NCI-H510A (cell line): ENCODE results near the gene CALCR.

Experiments
- DNase-seq: peaks from one replicate; lab custom pipeline; 2025; lab: John Stamatoyannopoulos, UW

The CALCR gene

GRCh38 chr7:93447509-93447908 is 127.0 kb downstream of the CALCR start:
- DNase-seq, result no peak

- DNase-seq, result no peak
Observed at GRCh38 chr7:93442478-93443224, 131.9 kb downstream of the CALCR start.

GRCh38 chr7:93435791-93436190 is 138.7 kb downstream of the CALCR start:
- no peak for DNase-seq

GRCh38 chr7:93432130-93432529 is 142.4 kb downstream of the CALCR start:
- no peak for DNase-seq

GRCh38 chr7:93430917-93431588 is 143.5 kb downstream of the CALCR start:
- DNase-seq, result no peak

DNA sequence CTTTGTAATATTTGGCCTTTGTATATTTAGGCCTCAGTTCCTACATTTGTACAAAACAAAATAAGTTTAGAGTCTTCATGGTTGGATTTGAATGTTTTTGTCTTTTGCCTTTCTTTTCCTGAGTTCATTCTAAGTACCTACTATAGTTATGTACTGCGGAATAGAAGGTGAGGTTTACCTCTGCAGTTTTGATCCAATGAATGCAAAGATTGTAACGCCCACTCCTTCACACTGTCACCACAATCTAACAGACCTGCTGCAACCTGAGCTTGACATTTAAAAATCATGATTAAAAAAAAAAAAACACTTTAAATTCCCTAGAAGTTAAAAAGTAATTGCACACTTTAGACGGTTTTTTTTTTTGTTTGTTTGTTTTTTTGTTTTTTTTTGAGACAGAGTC is 145.0 kb downstream of the CALCR start:
- DNase-seq, result no peak

DNA sequence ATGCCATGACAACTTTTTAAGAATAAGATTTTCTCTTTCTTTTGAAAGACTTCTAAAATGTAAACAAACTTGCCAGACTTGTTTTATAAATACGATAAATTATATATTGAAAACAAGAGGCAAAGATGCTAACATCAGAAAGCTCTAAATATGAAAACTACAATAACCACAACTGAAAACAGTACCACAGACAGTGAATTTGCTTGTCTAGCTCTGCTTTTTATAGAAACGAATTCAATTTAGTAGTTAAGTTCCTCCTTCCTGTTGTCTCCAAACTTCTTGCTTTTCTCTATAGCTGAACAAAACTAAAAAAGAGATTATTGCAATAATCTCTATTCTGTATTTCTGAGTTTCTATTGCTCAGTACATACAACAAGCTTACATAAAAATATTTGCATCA is 147.4 kb downstream of the CALCR start:
- DNase-seq, result no peak

GRCh38 chr7:93426155-93426696 is 148.3 kb downstream of the CALCR start:
- DNase-seq, result no peak

DNA sequence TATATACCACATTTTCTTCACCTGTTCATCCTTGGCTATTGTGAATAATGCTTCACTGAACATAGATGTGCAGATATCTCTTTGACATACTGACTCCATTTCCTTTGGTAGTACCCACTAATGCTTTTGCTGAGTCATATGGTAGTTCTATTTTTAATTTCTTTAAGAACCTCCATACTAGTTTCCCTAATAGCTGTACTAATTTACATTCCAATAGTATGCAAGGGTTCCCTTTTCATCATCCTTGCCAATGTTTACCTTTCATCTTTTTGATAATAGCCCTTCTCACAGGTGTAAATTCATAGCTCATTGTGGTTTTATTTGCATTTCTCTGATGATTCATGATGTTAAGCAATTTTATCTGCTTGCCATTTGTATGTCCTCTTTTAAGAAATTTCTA is 159.9 kb downstream of the CALCR start:
- no peak for DNase-seq

GRCh38 chr7:93409324-93409723 is 165.2 kb downstream of the CALCR start:
- DNase-seq, result no peak

DNA sequence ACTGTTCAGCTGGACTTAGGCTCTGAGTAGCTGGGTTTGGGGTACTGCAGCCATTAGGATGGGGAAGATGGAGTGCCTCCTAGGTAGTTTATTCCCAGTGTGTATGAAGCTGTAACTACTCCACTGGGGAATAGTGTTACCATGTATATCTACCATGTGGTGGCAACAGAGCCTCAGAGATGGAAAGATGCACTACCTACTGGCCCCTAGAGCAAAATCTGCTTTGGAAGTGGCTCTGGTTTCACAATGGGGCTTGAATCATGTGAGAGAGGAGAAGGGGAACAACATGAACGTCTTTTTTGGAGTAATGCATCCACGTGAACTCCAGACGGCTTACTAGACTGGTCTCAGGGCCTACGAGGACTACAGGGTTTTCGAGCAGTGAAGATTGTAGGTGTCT is 167.3 kb downstream of the CALCR start:
- no peak for DNase-seq

- no peak for DNase-seq
Observed at GRCh38 chr7:93402944-93403343, 171.6 kb downstream of the CALCR start.

DNA sequence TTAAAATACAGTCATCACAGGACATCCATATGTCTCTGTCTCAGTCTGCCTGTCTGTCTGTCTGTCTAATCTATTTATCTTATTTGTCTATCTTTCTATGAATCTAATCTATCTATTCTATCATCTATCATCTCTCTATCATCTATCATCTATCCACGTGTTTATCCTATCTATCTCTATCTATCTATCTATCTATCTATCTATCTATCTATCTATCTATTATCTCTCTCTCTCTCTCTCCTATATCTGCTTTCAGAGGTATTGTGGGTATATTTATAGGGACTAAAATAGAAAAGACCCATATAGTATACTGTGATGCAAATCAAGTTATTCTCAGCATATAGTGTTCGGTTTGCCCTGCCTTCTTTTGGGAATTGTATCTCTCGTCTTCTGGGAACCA is 174.9 kb downstream of the CALCR start:
- DNase-seq, result no peak

GRCh38 chr7:93392984-93393383 is 181.5 kb downstream of the CALCR start:
- DNase-seq, result no peak

DNA sequence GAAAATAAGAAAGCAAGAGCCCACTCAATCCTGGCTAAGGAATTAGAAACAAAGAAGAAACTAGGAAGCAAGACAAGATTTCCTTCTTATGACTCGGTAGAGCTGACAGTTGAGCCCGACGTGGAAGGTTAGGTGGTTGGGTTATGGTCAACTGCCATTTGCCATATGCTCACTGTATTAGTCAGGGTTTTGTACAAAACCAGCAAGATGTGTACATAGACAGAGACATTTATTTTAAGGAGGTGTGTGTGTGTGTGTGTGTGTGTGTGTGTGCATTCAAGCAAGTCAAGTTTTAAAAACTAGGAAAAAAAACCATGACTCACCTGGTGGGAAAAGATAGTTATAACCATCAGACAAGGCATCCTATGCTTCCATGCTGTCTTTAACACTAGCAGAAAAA is 183.9 kb downstream of the CALCR start:
- no peak for DNase-seq

GRCh38 chr7:93382362-93382761 is 192.2 kb downstream of the CALCR start:
- DNase-seq, result no peak

GRCh38 chr7:93378131-93378760 is 196.3 kb downstream of the CALCR start:
- DNase-seq, result no peak

DNA sequence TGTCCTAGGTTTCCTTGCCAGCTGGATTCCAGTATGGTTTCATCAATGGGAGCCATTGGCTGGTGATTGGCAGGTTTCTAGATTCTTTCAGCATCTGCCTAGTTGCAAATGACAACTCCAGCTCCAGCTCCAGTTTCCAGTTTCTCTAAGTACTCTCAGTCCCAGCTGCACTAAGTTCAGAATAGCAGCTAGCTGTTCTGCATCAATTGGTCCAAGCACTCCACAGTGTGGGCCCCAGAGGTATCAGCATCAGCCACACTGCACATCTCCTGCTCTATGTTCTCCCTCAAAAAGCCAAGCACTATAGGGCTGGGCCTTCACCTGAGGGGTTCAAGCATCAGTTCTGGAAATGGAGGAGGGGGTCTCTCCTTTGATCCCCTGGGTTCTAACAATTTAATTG is 198.9 kb downstream of the CALCR start:
- no peak for DNase-seq
